Erythroblast (primary cell): ENCODE results near the gene ABCD1.

ENCODE experiments used
- GATA1 ChIP-seq: IDR thresholded peaks from 2 replicates; pipeline ENCODE4 v1.6.1; 2011; ENCODE audit warnings: low read depth, mild to moderate bottlenecking, control low read depth, low read length, moderate library complexity
- POLR2A ChIP-seq: IDR thresholded peaks from 2 replicates; pipeline ENCODE4 v1.6.1; 2011; ENCODE audit warnings: mild to moderate bottlenecking, low read length

DNA sequence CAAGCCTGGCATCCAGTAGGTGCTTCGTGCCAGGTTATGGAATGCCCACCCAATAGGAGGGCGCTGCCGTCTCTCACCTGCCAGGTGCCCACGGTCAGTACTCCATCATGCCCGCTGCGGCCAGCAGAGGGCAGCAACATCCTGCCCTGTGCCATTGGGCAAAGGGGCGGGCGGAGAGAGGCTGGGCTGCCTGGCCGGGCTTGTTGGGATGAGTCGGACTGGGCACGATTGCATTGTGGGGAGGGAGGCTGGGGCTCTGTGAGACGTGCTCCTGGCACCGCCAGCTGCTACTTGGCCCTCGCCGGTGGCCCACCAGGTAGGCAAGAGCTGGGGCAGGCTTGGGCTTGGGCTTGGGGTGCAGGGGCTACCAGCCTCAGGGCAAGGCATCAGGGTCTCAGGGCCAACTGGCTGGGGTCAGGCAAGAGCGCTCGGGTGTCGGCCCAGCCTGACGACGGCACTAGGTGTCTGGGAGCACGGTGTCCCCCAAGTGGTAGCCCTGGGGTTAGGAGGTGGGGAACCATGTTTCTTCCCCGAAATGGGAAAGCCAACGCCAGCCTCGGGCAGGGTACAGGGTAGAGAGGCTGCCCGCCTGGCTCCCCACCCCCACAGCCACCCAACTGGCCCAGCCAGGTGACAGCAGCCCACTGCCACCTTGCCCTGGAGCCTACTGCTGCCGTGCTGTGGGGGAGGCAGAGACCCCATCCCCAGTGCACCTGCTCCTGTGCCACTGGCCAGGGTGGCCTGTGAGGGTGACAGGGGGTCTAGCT, 39.5 kb downstream of the ABCD1 start, which contains the start of gene PLXNB3:
- TF ChIP-seq POLR2A (no peak), GATA1 (no peak)
